Gastrocnemius medialis (tissue), 4 donors: ENCODE data around the gene TJP2. TPM values are rescaled to one million over a fixed set of nuclear protein-coding genes. Genes with fewer than 3 reads are reported as not detected.

Source experiments
- ATAC-seq, 2 donors: fragments of 150-250 bp; one replicate each; pipeline ENCODE4 v1.9.1; 2016
- DNase-seq, 2 donors: peaks; one replicate each; pipeline ENCODE4 v3.0.0-alpha.2; 2019
- H3K27ac ChIP-seq, 4 donors: fragments of 200-600 bp; sonication (generic); 1 replicate in 1 of 4; 2 replicates in 3 of 4; pipeline ENCODE4 v1.5.1; 2016 to 2018; ENCODE audit warnings: mild to moderate bottlenecking in 2 of 4, moderate library complexity in 1 of 4
- H3K27me3 ChIP-seq, 3 donors: fragments of 200-600 bp; sonication (generic) in 2 of 3; 1 replicate in 1 of 3; 2 replicates in 2 of 3; pipeline versions ENCODE4 v1.5.1 to v1.6.0; 2016 to 2019; ENCODE audit warnings: mild to moderate bottlenecking in 1 of 3, moderate library complexity in 1 of 3
- H3K36me3 ChIP-seq, 2 donors: fragments of 200-600 bp; sonication (generic) in 1 of 2; one replicate each; pipeline ENCODE4 v1.5.1; 2017 to 2018
- H3K4me1 ChIP-seq, 2 donors: fragments of 200-600 bp; sonication (generic) in 1 of 2; one replicate each; pipeline ENCODE4 v1.5.1; 2016 to 2017; ENCODE audit warnings: mild to moderate bottlenecking in 2 of 2
- H3K4me3 ChIP-seq, 4 donors: fragments of 200-600 bp; sonication (generic) in 3 of 4; 1 replicate in 1 of 4; 2 replicates in 3 of 4; pipeline ENCODE4 v1.5.1; 2016 to 2019; ENCODE audit warnings: mild to moderate bottlenecking in 2 of 4
- H3K9me3 ChIP-seq, 3 donors: fragments of 200-600 bp; sonication (generic) in 2 of 3; 1 replicate in 1 of 3; 2 replicates in 2 of 3; pipeline ENCODE4 v1.5.1; 2016 to 2019
- CTCF ChIP-seq, 5 experiments: fragments of 450-650 bp in 3 of 5; fragments of 200-600 bp in 2 of 5; sonication (generic) in 2 of 5; IDR thresholded peaks in 4 of 5; conservative IDR thresholded peaks in 1 of 5; 1 replicate in 4 of 5; 2 replicates in 1 of 5; pipeline ENCODE4 v1.5.1; 2016 to 2019; ENCODE audit warnings: antibody characterized with exemption in 5 of 5, mild to moderate bottlenecking in 3 of 5, moderate library complexity in 3 of 5
- POLR2A ChIP-seq, 2 donors: fragments of 450-650 bp; IDR thresholded peaks; one replicate each; pipeline ENCODE4 v1.6.1; 2017; ENCODE audit warnings: antibody characterized with exemption in 2 of 2, mild to moderate bottlenecking in 2 of 2, moderate library complexity in 2 of 2
- in situ Hi-C, 4 donors: fragments of 200-750 bp; cut with MboI; loops; one replicate each; pipeline versions ENCODE4 v1.15.0 to v1.8.0; 2017; ENCODE audit warnings: low sequenced_read_pairs in 4 of 4
- intact Hi-C: fragments of 100-400 bp; cut with DNase I; formaldehyde crosslinking; loops from one replicate; pipeline ENCODE4 v1.15.1; 2023; ENCODE audit warnings: low total_unique reads
- total RNA-seq, 4 donors: library from RNA; depleted of rRNA; stranded (reverse); fragments of >200 nt; gene quantifications; one replicate each; pipeline versions ENCODE4 v1.1.0 to v1.2.3, GENCODE V29; 2016

Gene TJP2
- total RNA-seq, 4 donors from 2014 or later = 10.5 to 23.1 (median 17.6) TPM

GRCh38 chr9:69204849-69205248 lies 30.8 kb downstream of the TJP2 start:
- H3K27me3 ChIP-seq = no peaks in the 10 kb centered on the region
- no peaks in the 10 kb centered on the region for H3K4me1 ChIP-seq
- H3K27ac ChIP-seq = no peak overlapping the region
- no peak for TF ChIP-seq POLR2A (IDR thresholded peaks at IDR 0.05)
- no peak for TF ChIP-seq CTCF (IDR thresholded peaks at IDR 0.05 in 4 of 5, conservative IDR thresholded peaks at IDR 0.05 in 1 of 5)
- in situ Hi-C loops (loop anchor here in 1 of 4 donors (25.0 kb wide), 1 partner anchor 107 kb away; no protein-coding TSS in a partner anchor), intact Hi-C loops (no loop called here)
- H3K36me3 ChIP-seq = no peaks in the 10 kb centered on the region
- DNase-seq (no peak), ATAC-seq (peak in 1 of 2 donors; percentile 21)
- no peaks in the 10 kb centered on the region for H3K9me3 ChIP-seq
- no peak overlapping the region for H3K4me3 ChIP-seq

GRCh38 chr9:69206047-69206446 lies 32.0 kb downstream of the TJP2 start:
- Histone ChIP-seq H3K9me3 (no peaks in the 10 kb centered on the region), H3K4me3 (no peak overlapping the region), H3K27me3 (no peaks in the 10 kb centered on the region), H3K27ac (no peak overlapping the region), H3K4me1 (no peaks in the 10 kb centered on the region), H3K36me3 (no peaks in the 10 kb centered on the region)
- intact Hi-C loops (no loop called here), in situ Hi-C loops (loop anchor here in 1 of 4 donors (25.0 kb wide), 1 partner anchor 106 kb away; no protein-coding TSS in a partner anchor)
- TF ChIP-seq CTCF (IDR thresholded peaks at IDR 0.05 in 4 of 5, conservative IDR thresholded peaks at IDR 0.05 in 1 of 5) = no peak
- no peak for TF ChIP-seq POLR2A (IDR thresholded peaks at IDR 0.05)
- DNase-seq (no peak), ATAC-seq (no peak)

- TF ChIP-seq CTCF (IDR thresholded peaks at IDR 0.05 in 4 of 5, conservative IDR thresholded peaks at IDR 0.05 in 1 of 5) (no peak), POLR2A (IDR thresholded peaks at IDR 0.05) (no peak)
- no peak overlapping the region for H3K4me3 ChIP-seq
- intact Hi-C loops (no loop called here), in situ Hi-C loops (loop anchor here in 1 of 4 donors (25.0 kb wide), 1 partner anchor 105 kb away; no protein-coding TSS in a partner anchor)
- H3K27me3 ChIP-seq = no peaks in the 10 kb centered on the region
- no peaks in the 10 kb centered on the region for H3K36me3 ChIP-seq
- no peak for ATAC-seq
- DNase-seq = no peak
- no peaks in the 10 kb centered on the region for H3K9me3 ChIP-seq
- H3K4me1 ChIP-seq = peaks cover 3 to 7% of the 10 kb centered on the region in 2 donors
- no peak overlapping the region for H3K27ac ChIP-seq
Observed at GRCh38 chr9:69207503-69207902, 33.4 kb downstream of the TJP2 start.

GRCh38 chr9:69211424-69212036 lies 37.5 kb downstream of the TJP2 start:
- no peak for ATAC-seq
- Histone ChIP-seq H3K9me3 (no peaks in the 10 kb centered on the region), H3K27ac (no peak overlapping the region), H3K36me3 (peaks cover 0 to 3% of the 10 kb centered on the region in 2 donors), H3K27me3 (no peaks in the 10 kb centered on the region), H3K4me1 (peaks cover 3 to 7% of the 10 kb centered on the region in 2 donors), H3K4me3 (no peak overlapping the region)
- DNase-seq = no peak
- intact Hi-C loops (no loop called here), in situ Hi-C loops (loop anchor here in 1 of 4 donors (25.0 kb wide), 1 partner anchor 101 kb away; no protein-coding TSS in a partner anchor)
- TF ChIP-seq POLR2A (IDR thresholded peaks at IDR 0.05) (no peak), CTCF (IDR thresholded peaks at IDR 0.05 in 4 of 5, conservative IDR thresholded peaks at IDR 0.05 in 1 of 5) (no peak)
